Activated T-cell treated with anti-CD3 and anti-CD28 coated beads for 48 hours (primary cell): ENCODE measurements around the gene ABCA6.
"Not testable (repeated sequence)": the region's sequence is repeated elsewhere in the genome, so short reads cannot be mapped to it uniquely, and the experiment has no call there.

Experiments used
- DNase-seq: peaks from one replicate; pipeline ENCODE4 v3.0.0-alpha.2; 2020; ENCODE audit warnings: low read depth

ABCA6 gene

DNA sequence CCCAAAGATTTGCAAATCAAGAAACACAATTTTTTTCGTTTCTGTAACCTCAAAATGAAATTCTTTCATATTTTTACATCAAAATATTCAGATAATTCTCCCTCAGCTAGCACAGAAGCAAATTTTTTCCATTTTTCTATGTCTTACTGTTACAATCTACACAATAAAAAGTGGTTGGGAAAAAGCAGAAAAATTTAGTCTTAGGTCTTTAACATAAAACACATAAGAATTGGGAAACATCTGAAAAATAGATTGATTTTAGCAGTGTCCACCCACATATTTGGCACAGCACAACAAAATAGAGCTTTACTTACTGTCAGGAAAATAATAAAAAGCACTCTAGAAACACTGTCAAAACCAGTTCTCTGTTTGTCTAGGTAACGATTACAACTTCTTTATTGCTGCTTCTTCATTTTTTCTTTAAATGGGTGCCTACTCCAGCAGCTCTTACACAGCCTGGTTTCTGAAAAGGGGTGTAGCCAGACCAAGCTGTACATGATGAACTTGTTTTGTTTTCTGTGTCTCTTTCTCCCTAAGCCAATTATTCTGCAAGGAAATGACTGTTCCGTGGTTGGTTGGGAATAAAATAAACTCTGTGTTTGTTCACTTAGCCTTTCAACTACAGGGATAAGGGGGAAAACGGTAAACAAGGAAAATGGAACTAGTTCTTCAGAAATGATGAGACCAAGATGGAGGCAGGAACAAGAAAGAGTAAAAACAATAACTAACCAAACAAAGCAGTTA is at the start of gene ABCA6:
Gene ABCA6 (minus strand): TSS at position 465 of the 744 bp plus-strand sequence. CDS start 1,192 bp downstream, outside the sequence.
- DNase-seq, result no peak

GRCh38 chr17:69188796-69189195 is 47.1 kb upstream of the ABCA6 start:
- DNase-seq, result no peak

DNA sequence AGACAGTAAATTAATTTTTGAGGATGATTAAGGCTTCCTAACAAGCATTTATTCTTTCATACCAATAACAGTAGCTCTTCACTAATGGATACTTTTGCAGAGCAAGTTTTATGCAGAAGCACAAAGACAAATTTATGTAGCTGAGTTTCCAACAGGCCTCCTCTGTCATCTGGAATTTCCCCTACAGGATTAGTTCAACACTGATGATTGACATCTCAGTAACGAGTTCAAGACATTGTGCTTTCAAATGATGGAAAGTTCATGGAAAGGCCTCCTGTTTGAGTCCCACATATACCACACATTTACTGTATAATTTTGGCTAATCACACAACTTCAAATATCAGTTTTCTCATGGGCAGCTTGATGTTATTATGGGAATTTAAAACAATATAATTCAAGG is 46.4 kb upstream of the ABCA6 start:
- no peak for DNase-seq

GRCh38 chr17:69187294-69187693 is 45.6 kb upstream of the ABCA6 start:
- DNase-seq, result no peak

GRCh38 chr17:69179227-69179952 is 37.7 kb upstream of the ABCA6 start:
- no peak for DNase-seq

- DNase-seq, result no peak
These were observed 34.7 kb upstream of the ABCA6 start for GRCh38 chr17:69176457-69176795.

DNA sequence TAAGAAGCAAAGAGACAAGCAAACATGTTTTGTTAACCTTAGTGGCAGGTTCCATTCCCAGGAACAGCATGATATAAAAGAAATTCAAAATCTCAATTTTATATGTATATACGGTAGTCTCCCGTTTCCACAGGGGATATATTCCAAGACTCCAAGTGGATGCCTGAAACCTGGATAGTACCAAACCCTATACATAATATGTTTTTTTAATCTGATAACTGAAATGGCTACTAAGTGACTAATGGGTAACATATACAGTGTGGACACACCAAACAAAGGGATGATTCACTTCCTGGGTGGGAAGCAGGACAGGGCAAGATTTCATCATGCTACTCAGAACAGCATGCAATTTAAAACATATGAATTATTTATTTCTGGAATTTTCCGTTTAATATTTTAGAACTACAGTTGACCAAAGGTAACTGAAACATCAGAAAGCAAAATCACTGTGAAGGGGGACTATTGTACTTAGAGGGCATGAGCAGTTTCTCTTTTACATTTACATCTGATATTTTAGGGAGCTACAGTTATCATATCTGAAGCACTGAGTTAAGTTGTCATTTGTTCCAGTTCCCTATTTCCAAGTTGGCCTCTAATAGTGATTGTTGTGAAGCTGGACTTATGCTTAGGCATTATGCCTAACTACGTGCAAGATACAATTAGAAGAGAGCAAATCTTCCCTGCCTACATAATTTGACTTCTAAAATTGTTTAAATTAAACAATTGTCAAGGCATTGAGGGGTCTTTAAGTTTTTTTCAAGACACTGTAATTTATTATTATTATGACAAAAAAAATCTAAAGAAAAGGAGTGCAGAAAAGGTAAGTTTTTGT is 34.1 kb upstream of the ABCA6 start:
- DNase-seq, result no peak

- no peak for DNase-seq
These were observed 33.5 kb upstream of the ABCA6 start for GRCh38 chr17:69175262-69175624.

GRCh38 chr17:69173118-69173517 is 31.4 kb upstream of the ABCA6 start:
- DNase-seq, result no peak

DNA sequence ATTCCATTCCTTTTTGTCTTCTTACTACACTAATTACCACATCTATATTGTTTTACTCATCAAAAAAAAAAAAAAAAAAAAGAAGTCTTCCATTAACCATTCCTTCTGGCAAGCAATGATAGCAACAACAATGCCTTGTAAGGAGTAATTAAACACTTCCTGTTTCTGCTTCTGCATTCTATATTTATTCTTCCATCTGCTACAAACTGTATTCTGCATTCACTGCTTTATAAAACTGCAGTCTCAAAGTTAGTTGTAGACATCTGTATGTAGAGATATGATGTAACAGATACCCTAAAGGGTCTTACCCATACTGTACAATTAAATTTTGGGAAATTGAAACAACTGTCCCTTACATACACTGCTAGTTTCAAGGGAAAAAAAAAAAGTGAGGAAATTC is 28.7 kb upstream of the ABCA6 start:
- DNase-seq, result no peak

- not testable (repeated sequence) for DNase-seq
These were observed 26.9 kb upstream of the ABCA6 start for GRCh38 chr17:69168642-69169041.

DNA sequence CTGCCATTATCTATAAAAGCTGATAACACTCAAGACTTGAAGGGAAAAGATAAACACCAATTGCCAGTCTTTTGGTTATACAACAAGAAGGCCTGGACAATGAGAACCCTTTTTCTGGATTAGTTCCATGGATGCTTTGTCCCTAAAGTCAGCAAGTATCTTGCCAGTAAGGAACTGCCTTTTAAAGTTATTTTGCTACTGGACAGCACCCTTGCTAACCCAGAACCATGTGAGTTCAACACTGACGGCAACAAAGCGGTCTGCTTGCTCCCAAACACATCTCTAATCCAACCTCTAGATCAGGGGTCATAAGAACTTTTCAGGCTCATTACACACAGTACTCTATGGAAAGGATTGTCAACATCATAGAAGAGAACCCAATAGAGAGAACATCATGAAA is 25.3 kb upstream of the ABCA6 start:
- no peak for DNase-seq

DNA sequence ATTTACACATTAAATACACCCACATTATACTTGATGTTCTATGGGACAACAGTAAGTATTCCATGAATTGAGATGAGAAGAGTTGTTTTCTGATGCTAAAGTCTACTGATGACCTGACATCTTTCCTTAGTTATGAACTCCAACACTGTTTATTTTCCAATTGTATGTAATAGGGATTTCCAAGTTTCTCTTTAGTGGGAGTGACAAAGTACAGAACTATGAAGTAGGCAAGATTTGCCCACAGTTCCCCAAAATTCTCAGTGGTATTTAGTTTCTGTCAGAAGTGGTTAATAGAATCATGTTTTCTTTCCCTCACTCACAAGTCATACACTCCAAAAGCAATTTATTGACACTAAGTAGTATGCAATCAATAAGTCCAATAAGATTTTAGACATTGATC is 22.5 kb upstream of the ABCA6 start:
- DNase-seq, result no peak

DNA sequence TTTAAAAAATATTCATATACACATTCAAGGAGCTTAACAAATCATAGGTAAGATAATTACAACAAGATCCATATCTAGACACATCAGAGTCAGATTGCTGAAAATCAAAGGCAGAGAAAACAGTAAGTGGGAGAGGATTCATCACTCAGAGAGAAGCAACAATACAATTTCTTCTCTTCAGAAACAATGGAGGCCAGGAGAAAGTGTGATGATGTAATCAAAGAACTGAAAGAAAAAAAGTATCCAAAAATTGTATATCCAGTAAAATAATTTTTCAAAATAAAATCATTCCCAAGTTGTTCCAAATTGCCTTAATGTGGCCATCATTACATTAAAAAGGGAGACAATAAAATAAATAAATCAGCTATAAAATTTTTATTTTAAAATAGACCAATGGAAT is 17.7 kb upstream of the ABCA6 start:
- DNase-seq, result no peak

DNA sequence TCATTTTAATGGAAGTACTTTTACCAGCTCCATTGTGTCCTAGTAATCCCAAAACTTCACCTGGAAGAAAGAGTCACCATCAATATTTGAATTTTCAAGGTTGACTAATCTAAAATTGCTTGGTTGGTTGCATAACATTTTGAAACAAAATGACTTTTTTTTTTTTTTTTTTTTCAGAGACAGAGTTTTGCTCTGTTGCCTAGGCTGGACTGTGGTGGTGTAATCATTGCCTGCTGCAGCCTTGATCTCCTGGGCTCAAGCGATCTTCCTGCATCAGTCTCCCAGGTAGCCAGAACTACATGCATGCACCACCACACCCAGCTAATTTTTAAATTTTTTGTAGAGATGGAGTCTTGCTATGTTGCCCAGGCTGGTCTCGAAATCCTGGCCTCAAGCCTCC is 12.6 kb upstream of the ABCA6 start:
- DNase-seq, result no peak

DNA sequence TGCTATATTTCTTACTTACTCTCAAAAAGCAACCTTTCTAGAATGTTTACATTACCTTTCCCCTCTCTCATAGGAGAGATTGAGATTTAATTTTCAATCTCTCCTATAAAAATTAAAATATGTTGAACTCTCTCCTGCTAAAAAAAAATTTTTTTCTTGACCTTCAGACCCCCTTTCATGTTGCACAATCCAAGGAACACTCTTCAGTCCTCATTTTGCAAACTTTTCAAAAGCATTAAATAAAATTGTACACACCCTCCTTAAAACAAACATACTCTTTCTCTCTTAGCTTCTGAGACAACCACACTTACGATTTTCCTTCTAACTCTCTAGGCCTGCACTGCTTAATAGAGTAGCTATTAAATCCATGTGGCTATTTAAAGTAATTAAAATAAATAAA is 8.6 kb upstream of the ABCA6 start:
- no peak for DNase-seq

DNA sequence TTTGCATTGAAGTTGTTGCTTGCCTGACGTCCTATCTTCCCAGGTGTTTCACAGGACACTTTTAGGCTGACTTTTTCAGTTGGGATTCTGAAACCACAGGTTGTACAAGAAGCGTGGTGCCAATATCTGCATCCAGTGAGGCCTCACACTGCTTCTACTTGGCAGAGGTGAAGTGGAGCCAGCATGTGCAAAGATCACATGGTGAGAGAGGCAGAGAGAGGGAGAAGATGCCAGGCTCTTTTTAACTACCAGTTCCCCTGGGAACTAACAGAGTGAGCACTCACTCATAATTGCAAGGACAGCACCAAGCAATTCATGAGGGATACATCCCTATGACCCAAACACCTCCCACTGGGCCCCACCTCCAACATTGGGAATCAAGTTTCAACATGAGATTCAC is 5.8 kb upstream of the ABCA6 start:
- DNase-seq, result no peak

DNA sequence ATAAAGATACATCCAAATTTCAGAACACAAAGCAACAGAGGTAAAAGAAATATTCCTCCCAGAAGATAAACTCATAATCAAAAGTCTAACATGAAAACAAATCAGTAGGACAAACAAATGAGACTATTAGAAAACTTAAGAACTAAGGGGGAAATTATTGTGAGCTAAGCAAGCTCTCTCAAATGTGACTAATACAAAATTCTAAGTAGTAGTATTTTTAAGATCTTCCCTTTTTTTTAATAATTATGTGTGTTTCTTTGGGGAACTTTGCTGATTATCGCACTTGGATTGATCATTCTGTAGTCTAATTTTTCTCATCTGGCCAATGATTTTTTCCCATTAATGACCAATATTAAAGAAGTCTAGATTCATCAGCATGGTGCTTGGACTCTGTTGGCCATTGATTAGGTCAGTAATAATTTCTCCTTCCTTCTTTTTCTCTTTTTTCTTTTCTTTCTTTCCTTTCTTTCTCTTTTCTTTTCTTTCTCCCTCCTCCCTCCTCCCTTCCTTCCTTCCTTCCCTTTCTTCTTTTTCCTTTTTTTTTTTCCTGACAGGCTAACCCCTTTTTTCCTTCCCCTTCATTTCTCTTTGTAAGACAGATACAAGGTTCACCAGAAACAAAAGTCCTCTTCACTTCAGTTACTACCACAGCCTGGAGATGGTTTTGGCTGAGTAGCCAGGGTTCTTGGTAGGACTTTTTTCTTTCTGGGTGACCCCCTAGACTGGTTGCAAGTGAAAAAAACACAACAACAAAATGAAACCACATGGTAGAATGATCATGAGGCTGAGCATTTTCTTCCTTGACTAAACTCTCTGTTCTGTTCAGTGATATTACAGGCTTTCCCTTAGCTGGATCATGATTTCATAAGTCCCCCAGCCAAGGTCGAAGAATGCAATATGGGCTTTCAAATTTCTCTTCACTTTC is 2.9 kb upstream of the ABCA6 start:
- no peak for DNase-seq

- DNase-seq, result no peak
These were observed 2.1 kb upstream of the ABCA6 start for GRCh38 chr17:69143683-69144231.

- no peak for DNase-seq
These were observed 1.5 kb upstream of the ABCA6 start for GRCh38 chr17:69143151-69143550.

GRCh38 chr17:69142175-69142802 is 594 bp upstream of the ABCA6 start:
- DNase-seq, result no peak
